Measurements from ENCODE around the gene SCP2. TPM values are rescaled to one million over a fixed set of nuclear protein-coding genes. Genes with fewer than 3 reads are reported as not detected.

SCP2 gene
- total RNA-seq, 1 donor from 2014 or later, result 61.7 TPM

- Mint-ChIP-seq H3K4me1 (no peaks in the 10 kb centered on the region), H3K4me3 (no peak overlapping the region), H3K27ac (no peak overlapping the region), H3K9me3 (no peaks in the 10 kb centered on the region), H3K36me3 (ENCODE audit: low read depth) (no peaks in the 10 kb centered on the region), H3K27me3 (no peaks in the 10 kb centered on the region)
- intact Hi-C loops (cut with micrococcal nuclease), result no loop called here
- DNase-seq, result no peak
Observed at GRCh38 chr1:53075761-53076163, 148.7 kb downstream of the SCP2 start.

DNA sequence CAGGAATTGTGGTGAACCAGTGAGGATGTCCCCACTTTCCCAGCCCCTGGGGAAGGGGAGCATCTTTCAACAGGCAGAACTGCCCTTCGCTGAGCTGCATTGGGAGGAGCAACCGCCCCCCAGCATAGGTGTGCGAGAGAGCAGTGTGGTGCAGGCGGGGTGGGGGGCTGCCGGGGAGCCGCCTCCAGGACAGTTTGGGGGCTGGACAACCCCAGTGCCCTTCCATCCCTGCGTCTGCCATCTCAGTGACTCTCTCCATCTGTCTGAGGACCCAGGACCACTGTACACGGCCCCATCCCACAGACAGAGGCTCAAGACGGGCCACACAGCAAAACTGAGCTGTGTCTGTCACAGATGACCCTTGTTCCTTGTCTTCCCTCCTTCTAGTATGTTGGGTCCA lies 149.1 kb downstream of the SCP2 start:
- no peaks in the 10 kb centered on the region for H3K36me3 Mint-ChIP-seq (ENCODE audit: low read depth)
- intact Hi-C loops (cut with micrococcal nuclease), result no loop called here
- no peaks in the 10 kb centered on the region for H3K4me1 Mint-ChIP-seq
- no peaks in the 10 kb centered on the region for H3K27me3 Mint-ChIP-seq
- no peak overlapping the region for H3K4me3 Mint-ChIP-seq
- H3K27ac Mint-ChIP-seq, result no peak overlapping the region
- H3K9me3 Mint-ChIP-seq, result no peaks in the 10 kb centered on the region
- DNase-seq, result no peak

DNA sequence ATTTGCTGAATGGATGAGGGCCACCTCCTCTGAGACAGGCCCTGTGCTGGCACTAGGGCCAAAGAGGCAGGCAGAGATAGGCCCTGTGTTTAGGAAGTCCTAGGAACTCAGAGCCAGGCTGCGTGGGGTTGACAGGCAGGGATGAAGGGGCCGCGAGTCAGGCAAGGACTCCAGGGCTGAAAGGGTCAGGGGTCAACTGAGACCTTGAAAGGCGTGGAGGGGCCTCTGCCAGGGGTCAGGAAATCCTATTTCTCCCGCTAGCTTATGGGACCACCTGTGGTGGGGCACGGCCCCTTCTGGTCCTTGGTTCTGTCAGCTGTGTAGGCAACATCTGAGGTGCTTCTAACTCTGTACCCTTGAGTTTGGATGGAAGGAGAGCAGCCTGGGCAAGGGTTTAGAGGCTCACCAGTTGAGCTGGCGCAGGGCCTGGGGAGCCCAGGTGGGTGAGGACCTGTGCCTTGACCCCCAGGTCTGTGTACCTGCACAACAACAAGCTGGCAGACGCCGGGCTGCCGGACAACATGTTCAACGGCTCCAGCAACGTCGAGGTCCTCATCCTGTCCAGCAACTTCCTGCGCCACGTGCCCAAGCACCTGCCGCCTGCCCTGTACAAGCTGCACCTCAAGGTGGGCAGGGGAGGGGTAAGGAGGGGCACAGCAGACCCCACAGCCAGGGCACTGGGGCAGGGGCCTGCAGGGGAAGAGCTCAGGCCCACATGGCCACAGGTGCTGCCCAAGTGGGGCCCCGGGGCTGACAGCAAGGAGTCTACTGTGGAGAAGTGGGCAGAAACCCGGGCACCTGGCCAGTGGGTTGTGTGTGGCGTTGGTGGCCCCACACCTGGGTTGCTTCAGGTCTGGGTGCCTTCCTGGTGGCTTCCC lies 149.9 kb downstream of the SCP2 start:
- Mint-ChIP-seq H3K4me3 (no peak overlapping the region), H3K9me3 (no peaks in the 10 kb centered on the region), H3K27ac (no peak overlapping the region), H3K36me3 (ENCODE audit: low read depth) (no peaks in the 10 kb centered on the region), H3K27me3 (no peaks in the 10 kb centered on the region), H3K4me1 (no peaks in the 10 kb centered on the region)
- intact Hi-C loops (cut with micrococcal nuclease), result no loop called here
- DNase-seq, result no peak

DNA sequence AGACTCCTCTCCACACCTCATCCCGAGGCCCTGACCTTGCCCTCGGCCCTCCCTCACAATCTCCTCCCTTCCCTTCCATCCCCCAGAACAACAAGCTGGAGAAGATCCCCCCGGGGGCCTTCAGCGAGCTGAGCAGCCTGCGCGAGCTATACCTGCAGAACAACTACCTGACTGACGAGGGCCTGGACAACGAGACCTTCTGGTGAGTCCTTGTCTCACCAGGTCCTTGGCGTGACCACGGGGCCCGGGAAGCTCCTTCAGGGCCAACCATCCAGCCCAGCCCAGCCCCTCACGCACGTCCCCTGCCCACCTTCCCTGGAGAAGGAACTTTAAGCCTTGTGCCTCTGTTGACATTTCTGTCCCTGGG lies 150.5 kb downstream of the SCP2 start:
- no peak overlapping the region for H3K4me3 Mint-ChIP-seq
- no peaks in the 10 kb centered on the region for H3K4me1 Mint-ChIP-seq
- DNase-seq, result no peak
- H3K36me3 Mint-ChIP-seq (ENCODE audit: low read depth), result no peaks in the 10 kb centered on the region
- no peaks in the 10 kb centered on the region for H3K27me3 Mint-ChIP-seq
- H3K27ac Mint-ChIP-seq, result no peak overlapping the region
- H3K9me3 Mint-ChIP-seq, result no peaks in the 10 kb centered on the region
- intact Hi-C loops (cut with micrococcal nuclease), result no loop called here

DNA sequence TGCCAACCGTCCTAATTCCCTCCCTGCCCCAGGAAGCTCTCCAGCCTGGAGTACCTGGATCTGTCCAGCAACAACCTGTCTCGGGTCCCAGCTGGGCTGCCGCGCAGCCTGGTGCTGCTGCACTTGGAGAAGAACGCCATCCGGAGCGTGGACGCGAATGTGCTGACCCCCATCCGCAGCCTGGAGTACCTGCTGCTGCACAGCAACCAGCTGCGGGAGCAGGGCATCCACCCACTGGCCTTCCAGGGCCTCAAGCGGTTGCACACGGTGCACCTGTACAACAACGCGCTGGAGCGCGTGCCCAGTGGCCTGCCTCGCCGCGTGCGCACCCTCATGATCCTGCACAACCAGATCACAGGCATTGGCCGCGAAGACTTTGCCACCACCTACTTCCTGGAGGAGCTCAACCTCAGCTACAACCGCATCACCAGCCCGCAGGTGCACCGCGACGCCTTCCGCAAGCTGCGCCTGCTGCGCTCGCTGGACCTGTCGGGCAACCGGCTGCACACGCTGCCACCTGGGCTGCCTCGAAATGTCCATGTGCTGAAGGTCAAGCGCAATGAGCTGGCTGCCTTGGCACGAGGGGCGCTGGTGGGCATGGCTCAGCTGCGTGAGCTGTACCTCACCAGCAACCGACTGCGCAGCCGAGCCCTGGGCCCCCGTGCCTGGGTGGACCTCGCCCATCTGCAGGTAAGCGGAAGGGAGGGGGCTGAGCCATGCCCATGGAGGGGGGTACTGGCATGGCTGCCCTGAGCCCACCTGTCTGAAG lies 151.4 kb downstream of the SCP2 start:
- Mint-ChIP-seq H3K4me3 (no peak overlapping the region), H3K36me3 (ENCODE audit: low read depth) (no peaks in the 10 kb centered on the region), H3K9me3 (no peaks in the 10 kb centered on the region), H3K4me1 (no peaks in the 10 kb centered on the region), H3K27me3 (no peaks in the 10 kb centered on the region), H3K27ac (no peak overlapping the region)
- intact Hi-C loops (cut with micrococcal nuclease), result no loop called here
- DNase-seq, result no peak

DNA sequence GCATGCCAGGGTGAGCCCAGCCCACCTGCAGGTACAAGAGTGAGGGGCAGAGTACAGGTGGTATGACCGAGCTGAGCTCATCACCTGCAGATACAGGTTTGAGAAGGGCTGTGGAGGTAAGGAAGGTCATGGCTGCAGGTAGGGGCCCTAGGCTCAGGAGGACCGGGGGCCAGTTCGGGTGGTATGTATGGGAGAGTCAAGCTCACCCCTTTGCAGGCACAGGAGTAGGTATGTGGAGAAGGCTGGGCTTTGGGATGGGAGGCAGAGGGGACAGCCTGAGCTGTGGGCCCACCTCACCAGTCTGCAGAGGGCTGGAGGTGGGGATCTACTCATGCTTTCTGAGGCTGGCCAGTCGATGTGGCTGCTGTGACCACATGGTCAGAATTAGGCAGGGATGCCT lies 152.2 kb downstream of the SCP2 start:
- H3K4me1 Mint-ChIP-seq, result no peaks in the 10 kb centered on the region
- H3K27ac Mint-ChIP-seq, result no peak overlapping the region
- H3K9me3 Mint-ChIP-seq, result no peaks in the 10 kb centered on the region
- H3K36me3 Mint-ChIP-seq (ENCODE audit: low read depth), result no peaks in the 10 kb centered on the region
- no peak for DNase-seq
- intact Hi-C loops (cut with micrococcal nuclease), result no loop called here
- no peak overlapping the region for H3K4me3 Mint-ChIP-seq
- no peaks in the 10 kb centered on the region for H3K27me3 Mint-ChIP-seq

- H3K4me3 Mint-ChIP-seq, result no peak overlapping the region
- H3K9me3 Mint-ChIP-seq, result no peaks in the 10 kb centered on the region
- no peaks in the 10 kb centered on the region for H3K36me3 Mint-ChIP-seq (ENCODE audit: low read depth)
- no peaks in the 10 kb centered on the region for H3K4me1 Mint-ChIP-seq
- H3K27me3 Mint-ChIP-seq, result no peaks in the 10 kb centered on the region
- no peak for DNase-seq
- intact Hi-C loops (cut with micrococcal nuclease), result no loop called here
- H3K27ac Mint-ChIP-seq, result no peak overlapping the region
Observed at GRCh38 chr1:53080041-53080440, 153.0 kb downstream of the SCP2 start.

GRCh38 chr1:53080769-53081168 lies 153.7 kb downstream of the SCP2 start:
- no peaks in the 10 kb centered on the region for H3K4me1 Mint-ChIP-seq
- no peaks in the 10 kb centered on the region for H3K36me3 Mint-ChIP-seq (ENCODE audit: low read depth)
- intact Hi-C loops (cut with micrococcal nuclease), result no loop called here
- no peaks in the 10 kb centered on the region for H3K27me3 Mint-ChIP-seq
- H3K4me3 Mint-ChIP-seq, result no peak overlapping the region
- H3K9me3 Mint-ChIP-seq, result no peaks in the 10 kb centered on the region
- no peak overlapping the region for H3K27ac Mint-ChIP-seq
- no peak for DNase-seq

- Mint-ChIP-seq H3K9me3 (no peaks in the 10 kb centered on the region), H3K27ac (no peak overlapping the region), H3K36me3 (ENCODE audit: low read depth) (no peaks in the 10 kb centered on the region), H3K27me3 (no peaks in the 10 kb centered on the region), H3K4me1 (no peaks in the 10 kb centered on the region), H3K4me3 (no peak overlapping the region)
- intact Hi-C loops (cut with micrococcal nuclease), result no loop called here
- no peak for DNase-seq
Observed at GRCh38 chr1:53081384-53082066, 154.4 kb downstream of the SCP2 start.

GRCh38 chr1:53082826-53083455 lies 155.9 kb downstream of the SCP2 start:
- intact Hi-C loops (cut with micrococcal nuclease), result no loop called here
- no peak for DNase-seq
- Mint-ChIP-seq H3K27me3 (no peaks in the 10 kb centered on the region), H3K4me3 (no peak overlapping the region), H3K9me3 (no peaks in the 10 kb centered on the region), H3K27ac (no peak overlapping the region), H3K36me3 (ENCODE audit: low read depth) (no peaks in the 10 kb centered on the region), H3K4me1 (no peaks in the 10 kb centered on the region)

DNA sequence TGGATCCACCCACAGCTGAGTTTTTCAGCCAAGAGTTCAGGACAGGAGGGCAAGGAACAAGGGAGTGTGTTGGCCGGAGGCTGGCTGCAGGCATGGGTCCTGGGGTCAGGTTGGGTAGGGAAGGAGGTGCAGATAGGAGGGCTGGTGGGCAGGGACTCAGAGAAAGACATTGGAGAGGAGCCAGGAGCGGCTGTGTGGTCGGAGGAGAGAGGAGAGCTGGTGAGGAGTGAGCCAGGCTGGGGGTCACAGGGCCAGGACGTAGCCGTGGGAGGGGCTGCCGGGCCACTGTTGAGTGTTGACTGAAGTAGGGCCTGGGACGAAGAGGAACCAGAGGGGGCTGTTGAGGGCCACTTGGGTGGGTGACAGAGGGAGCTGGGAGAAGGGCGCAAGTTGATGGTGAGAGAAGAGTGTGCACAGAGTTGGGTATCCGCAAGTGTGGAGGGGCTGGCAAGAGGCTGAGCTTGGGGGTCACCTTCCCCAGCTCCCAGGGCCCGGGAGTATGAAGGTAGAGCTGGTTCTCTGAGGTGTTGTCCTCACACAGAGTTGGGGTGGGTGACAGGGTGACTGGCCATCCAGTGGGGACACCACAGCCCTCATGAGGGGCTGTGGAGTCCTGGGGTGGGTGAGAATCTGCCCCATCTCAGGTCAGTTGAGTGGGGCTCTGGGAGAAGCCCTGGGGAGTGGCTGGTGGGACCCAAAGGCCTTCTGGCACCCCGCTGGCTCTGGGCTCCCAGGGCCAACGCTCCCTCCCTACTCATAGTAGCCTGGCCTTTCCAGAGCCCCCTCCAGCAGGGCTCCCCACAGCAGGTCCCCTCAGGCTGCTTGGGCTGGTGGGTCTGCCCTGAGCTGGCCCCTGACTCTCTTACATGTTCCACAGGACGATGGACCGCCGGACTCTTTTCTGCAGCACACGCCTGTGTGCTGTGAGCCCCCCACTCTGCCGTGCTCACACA lies 156.8 kb downstream of the SCP2 start:
- no peak for DNase-seq
- intact Hi-C loops (cut with micrococcal nuclease), result no loop called here
- no peaks in the 10 kb centered on the region for H3K9me3 Mint-ChIP-seq
- H3K27me3 Mint-ChIP-seq, result no peaks in the 10 kb centered on the region
- no peak overlapping the region for H3K4me3 Mint-ChIP-seq
- H3K27ac Mint-ChIP-seq, result no peak overlapping the region
- no peaks in the 10 kb centered on the region for H3K4me1 Mint-ChIP-seq
- H3K36me3 Mint-ChIP-seq (ENCODE audit: low read depth), result no peaks in the 10 kb centered on the region

- intact Hi-C loops (cut with micrococcal nuclease), result no loop called here
- Mint-ChIP-seq H3K27me3 (no peaks in the 10 kb centered on the region), H3K4me1 (no peaks in the 10 kb centered on the region), H3K4me3 (no peak overlapping the region), H3K9me3 (no peaks in the 10 kb centered on the region), H3K27ac (no peak overlapping the region), H3K36me3 (ENCODE audit: low read depth) (no peaks in the 10 kb centered on the region)
- DNase-seq, result no peak
Observed at GRCh38 chr1:53084589-53084971, 157.5 kb downstream of the SCP2 start.

GRCh38 chr1:53085405-53085804 lies 158.3 kb downstream of the SCP2 start:
- no peaks in the 10 kb centered on the region for H3K9me3 Mint-ChIP-seq
- no peaks in the 10 kb centered on the region for H3K27me3 Mint-ChIP-seq
- intact Hi-C loops (cut with micrococcal nuclease), result no loop called here
- H3K27ac Mint-ChIP-seq, result no peak overlapping the region
- no peak overlapping the region for H3K4me3 Mint-ChIP-seq
- DNase-seq, result no peak
- H3K4me1 Mint-ChIP-seq, result no peaks in the 10 kb centered on the region
- no peaks in the 10 kb centered on the region for H3K36me3 Mint-ChIP-seq (ENCODE audit: low read depth)

Data from activated CD4-positive, alpha-beta T cell treated with anti-CD3 and anti-CD28 coated beads, Interleukin-2, amount 10 ng/mL, durations not matched to agents 24 days and 14 days (primary cell).